Stimulated activated CD8-positive, alpha-beta memory T cell treated with anti-CD3 and anti-CD28 coated beads, Interleukin-4, amount 100 ng/mL, for 24 hours (primary cell): Measurements from ENCODE around the gene PLPPR2.
A peak's percentile ranks its signal among the peaks of the same experiment; 100 is the strongest.
"Not testable (repeated sequence)": the region's sequence is repeated elsewhere in the genome, so short reads cannot be mapped to it uniquely, and the experiment has no call there.

ENCODE experiments used
- DNase-seq: peaks from one replicate; pipeline ENCODE4 v3.0.0-alpha.2; 2020; ENCODE audit warnings: low read depth

The PLPPR2 gene, protein sequence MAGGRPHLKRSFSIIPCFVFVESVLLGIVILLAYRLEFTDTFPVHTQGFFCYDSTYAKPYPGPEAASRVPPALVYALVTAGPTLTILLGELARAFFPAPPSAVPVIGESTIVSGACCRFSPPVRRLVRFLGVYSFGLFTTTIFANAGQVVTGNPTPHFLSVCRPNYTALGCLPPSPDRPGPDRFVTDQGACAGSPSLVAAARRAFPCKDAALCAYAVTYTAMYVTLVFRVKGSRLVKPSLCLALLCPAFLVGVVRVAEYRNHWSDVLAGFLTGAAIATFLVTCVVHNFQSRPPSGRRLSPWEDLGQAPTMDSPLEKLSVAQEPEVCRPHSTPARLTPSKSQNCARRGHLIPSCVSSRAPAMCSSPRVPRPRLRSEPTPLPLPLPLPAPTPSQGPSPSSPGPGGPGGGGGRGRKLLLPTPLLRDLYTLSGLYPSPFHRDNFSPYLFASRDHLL

DNA sequence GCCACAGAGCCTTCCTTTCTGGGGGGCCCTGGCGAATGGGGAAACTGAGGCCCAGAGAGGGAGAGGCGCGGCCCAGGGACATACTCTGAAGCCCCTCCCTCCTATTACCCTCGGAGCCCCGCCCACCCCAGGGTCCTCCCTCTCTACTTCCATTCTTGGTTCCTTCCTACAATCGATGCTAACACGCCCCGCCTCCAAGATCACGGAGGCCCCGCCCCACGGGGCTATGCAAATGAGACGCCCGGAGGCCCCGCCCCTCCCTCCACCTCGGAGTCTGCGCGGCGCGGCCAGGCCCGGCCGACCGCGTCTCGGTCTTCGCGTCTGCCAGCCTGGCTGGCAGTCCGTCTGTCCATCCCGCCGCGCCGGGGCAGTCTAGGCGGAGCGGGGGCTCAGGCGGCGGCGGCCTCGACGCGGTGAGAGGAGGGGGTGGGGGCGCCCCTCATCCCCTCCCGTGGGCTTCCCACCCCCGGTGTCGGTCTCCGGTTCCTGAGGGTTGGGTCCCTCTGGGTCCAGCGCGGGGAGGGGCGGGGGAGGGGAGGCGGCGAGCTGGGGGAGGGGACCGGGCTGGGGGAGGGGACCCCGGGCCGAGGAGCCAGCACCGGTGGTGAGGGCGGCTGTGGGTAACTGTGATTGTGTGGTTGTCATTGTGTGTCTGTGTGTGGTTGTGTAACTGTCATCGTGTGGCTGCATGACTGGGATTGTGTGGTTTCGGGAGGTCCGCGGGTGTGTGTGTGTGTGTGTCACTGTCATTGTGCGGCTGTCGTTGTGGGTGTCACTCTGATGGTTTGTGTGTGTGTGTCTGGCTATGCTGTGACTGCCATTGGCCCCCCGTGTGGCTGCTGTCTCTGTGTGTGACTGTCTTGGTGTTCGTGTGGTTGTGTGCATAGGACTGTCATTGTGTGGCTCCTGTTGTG lies at the start of gene PLPPR2:
TSS of gene PLPPR2 (plus strand) at position 273 of the 914 bp plus-strand sequence. CDS start 2,242 bp downstream, outside the sequence.
- DNase-seq: peak; percentile 69

DNA sequence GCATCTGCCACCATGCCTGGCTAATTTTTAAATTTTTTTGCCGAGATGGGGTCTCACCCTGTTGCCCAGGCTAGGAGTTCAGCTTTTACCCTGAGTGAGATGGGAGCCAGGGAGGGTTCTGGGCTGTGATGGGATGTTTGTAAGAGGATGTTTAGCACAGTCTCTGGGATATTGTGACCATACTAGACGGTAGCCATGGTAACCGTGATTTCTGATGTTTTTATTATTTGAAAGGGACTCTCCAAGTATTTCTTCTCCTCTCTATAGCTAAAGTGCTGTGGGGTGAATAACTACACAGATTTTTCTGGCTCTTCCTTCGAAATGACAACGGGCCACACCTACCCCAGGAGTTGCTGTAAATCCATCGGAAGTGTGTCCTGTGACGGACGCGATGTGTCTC lies 48.9 kb upstream of the PLPPR2 start:
- DNase-seq: no peak

DNA sequence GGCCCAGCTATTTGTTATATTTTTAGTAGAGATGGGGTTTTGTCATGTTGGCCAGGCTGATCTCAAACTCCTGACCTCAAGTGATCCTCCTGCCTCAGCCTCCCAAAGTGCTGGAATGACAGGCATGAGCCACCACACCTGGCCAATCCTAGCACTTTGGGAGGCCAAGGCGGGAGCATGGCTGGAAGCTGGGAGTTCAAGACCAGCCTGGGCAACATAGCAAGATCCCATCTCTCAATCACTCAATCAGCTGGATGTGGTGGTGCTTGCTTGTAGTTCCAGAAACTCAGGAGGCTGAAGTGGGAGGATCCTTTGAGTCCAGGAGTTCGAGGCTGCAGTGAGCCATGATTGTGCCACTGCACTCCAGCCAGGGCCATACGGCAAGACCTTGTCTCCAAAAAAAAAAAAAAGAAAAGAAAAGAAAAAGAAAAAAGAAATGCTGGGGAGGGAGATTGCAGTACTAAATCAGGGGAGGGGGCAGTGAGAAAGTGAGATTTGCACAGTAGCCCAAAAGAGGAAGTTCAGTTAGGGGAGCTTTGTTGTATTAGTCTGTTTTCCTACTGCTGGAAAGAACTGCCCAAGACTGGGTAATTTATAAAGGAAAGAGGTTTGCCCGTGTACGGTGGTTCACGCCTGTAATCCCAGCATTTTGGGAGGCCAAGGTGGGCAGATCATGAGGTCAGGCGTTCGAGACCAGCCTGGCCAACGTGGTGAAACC lies 34.8 kb upstream of the PLPPR2 start:
- not testable (repeated sequence) for DNase-seq

DNA sequence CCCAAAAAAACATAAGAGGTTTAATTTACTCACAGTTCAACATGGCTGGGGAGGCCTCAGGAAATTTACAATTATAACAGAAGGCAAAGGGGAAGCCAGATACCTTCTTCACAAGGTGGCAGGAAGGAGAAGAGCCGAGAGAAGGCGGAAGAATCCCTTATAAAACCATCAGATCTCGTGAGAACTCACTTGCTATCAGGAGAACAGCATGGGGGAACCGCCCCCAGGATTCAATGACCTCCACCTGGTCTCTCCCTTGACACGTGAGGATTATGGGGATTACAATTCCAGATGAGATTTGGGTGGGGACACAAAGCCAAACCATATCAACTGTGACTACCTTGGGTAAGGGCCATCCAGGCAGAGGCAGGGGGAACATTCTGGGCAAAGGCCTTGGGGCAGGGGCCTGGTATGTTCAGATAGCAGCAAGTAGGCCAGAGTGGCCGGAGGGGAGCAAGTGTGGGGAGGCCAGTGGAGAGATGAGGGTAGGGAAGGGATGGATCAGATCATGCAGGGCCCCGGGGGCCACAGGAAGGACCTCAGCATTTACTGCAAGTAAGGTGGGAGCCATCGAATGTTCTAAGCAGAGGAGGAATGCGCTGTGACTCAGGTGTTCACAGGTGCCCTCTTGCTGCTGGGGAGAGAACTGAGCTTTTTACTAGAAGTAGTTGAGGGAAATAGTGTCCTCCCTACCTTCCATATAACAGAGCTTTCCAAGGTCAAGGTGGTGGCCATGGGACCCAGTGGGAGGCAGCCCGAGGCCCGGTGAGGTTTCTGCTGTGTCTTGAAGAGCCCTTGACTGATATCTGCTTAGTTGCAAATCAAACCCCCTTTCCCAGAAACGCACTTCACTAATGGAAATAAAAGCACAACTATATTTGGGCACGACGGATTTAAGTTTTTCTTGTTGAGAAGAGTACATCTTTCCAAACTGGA lies 33.8 kb upstream of the PLPPR2 start:
- DNase-seq: no peak

DNA sequence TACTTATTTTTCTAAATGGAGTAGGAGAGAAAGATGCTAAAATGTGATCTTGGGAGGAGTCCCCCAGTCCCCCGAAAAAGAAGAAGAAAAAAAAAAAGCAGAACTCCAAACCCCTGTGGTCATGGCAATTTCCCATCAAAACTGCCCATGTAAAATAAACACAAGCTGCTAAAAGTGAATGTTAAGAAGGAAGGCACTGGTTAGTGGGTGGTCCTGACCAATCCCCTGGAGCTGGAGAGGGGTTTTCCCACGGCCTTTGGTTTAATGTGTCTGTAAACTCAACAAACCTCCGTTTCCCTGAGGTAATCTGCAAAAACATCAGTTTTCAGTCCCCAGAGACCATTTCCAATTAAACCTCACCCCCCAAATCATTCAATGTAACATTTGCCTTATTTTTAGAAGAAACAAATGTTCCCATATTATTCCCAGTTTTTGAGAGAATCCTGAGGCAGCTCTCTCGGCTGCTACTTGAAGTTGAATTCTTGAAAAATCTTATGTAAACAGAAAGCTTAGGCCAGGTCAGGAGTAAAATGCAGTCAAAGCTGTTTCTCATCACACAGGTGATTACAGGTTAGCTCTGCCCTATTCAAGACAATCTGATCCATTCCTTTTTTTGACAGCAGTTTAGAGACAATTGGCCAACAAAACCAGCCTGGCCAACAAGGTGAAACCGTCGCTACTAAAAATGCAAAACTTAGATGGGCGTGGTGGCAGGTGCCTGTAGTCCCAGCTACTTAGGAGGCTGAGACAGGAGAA lies 32.8 kb upstream of the PLPPR2 start:
- DNase-seq: no peak

DNA sequence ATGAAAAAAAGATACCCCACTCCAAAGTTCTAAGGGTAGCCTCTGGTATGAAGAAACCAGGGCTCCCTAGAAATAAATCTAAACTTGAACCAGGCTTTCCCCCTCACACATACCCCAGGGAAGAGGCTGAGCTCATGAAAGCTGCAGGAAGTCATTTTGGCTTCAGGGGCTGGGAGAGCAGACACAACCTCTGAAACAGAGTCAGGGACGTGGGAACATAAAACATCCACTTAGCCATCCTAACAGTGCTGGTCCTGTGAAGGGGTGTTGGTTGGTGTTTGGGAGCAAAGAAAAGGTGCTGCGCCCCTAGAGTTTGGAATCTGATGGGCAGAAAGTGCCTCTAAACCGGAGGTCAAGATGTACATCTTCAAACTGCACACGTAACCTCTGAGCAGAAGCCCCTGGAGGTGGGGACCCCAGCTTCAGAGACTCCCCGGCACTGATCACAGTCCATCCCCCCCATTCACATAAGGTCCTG lies 31.6 kb upstream of the PLPPR2 start:
- no peak for DNase-seq

DNA sequence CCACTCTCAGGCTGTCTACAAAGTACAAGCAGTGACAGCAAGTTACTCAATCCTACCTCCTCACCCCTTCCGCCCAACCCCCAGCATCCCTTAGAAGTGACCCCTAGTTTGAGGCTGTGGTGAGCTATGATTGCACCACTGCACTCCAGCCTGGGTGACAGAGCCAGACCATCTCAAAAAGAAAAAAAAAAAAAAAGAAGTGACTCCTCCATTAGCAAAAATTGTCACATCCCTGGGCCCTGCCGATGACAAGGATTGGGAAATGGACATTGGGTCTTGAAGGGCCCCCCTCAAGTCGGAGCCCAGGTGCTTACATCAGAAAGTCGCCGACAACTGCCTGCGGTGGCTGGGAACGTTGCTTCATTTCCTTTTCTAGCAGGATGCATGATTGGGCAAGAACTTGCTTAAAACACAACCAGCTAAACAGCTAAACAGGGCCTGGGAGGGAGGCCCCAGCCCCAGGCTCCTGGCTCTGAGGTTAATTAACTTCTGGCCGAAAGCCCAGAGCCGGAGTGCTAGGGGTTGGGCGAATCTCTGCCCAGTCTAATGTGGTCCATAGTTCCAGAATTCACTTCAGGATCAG lies 31.1 kb upstream of the PLPPR2 start:
- DNase-seq: peak; percentile 15

DNA sequence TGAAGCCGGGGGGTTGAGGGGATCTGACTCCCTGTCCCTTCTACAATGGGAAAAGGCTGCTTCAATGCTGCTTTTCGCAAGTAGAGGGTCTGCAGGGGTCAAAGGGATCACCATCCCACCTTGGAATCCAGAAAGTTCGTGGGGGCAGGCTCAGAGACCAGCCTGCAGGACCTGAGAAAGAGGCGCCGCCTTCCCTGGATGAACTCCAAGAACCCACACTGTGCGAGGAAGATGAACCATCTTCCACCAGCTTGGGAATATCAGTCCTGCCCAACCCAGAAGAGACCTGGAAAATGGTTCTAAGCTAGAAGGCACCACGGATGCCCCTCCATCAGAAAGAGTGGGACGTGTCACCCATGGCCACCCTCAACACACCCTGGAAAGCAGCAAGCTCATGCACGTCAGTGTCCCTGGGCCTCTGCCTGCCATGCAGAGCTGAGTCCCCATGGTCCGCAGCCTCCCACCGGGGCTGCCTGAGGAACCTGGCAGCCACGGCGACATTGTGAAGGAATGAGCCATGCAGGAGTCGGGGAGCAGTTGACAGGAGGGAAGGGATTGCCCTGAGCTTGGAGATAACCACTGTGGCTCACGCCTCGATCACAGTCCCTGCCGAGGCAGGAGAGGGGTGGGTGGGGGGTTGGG lies 30.4 kb upstream of the PLPPR2 start:
- no peak for DNase-seq

DNA sequence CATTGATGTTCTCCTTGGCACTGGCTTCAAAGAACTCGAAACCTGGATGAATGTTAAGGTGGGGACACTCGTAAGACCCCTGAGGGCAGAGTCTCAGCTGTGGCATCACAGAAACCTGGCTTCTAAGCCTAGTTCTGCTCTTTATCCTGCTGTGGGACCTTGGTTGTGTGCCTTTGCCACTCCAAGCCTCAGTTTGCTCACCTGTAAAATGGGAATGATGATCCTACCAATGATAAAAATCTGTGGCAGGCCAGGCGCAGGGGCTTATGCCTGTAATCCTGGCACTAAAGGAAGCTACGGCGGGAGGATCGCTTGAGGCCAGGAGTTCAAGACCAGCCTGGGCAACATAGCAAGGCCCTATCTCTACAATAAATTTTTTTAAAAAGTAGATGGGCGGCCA lies 29.7 kb upstream of the PLPPR2 start:
- no peak for DNase-seq

DNA sequence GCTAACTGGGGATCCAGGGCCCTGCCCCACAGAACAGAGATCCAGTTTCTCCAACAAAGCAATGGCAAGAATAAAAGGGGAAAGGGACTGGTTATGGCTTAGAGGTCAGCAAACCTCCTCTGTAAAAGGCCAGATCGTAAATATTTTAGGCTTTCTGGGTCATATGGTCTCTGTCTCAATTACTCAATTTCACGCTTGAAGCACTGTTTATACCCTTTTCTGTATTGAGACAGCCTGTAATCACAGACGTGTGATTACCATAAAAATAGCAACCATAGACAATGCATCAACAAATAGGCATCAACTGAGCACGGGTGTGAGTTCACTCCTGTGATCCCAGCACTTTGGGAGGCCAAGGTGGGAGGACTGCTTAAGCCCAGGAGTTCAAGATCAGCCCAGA lies 25.1 kb upstream of the PLPPR2 start:
- DNase-seq: no peak

DNA sequence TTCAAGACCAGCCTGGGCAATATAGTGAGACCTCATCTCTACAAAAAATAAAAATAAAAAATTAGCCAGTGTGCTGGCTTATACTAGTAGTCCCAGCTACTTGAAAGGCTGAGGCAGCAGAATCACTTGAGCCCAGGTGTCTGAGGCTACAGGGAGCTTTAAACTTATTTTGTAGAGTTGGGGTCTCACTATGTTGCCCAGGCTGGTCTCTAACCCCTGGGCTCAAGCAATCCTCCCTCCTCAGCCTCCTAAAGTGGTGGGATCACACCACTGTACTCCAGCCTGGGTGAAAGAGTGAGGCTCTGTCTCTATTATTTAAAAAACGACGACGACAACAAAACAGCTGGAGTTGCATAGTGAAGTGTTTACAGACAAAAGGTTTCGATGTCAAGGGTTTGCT lies 23.7 kb upstream of the PLPPR2 start:
- DNase-seq: no peak

DNA sequence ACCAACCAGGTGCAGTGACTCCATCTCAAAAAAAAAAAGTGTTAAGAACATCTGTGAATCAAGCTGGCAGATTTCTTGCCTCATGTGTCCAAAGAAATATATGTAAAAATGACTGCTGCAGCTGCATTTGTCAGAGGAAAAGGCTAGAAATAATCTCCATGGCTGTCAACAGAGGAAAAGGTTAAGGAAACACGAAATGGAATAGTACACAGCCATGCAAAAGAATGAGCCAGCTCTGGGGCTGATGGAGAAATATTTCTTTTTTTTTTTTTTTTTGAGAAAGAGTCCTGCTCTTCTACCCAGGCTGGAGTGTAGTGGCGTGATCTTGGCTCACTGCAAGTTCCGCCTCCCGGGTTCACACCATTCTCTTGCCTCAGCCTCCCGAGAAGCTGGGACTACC lies 22.4 kb upstream of the PLPPR2 start:
- no peak for DNase-seq

DNA sequence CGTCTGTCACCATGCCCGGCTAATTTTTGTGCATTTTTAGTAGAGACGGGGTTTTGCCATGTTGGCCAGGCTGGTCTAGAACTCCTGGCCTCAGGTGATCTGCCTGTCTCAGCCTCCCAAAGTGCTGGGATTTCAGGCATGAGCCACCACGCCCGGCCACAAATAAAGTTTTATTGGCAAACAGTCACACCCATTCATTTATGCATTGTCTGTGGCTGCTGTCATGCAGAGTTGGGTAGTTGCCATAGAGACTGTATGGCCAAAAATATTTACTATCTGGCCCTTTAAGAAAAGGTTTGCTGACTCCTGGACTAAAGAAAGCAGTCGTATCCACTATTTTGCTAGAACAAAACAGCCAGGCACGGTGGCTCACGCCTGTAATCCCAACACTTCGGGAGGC lies 21.4 kb upstream of the PLPPR2 start:
- DNase-seq: not testable (repeated sequence)

DNA sequence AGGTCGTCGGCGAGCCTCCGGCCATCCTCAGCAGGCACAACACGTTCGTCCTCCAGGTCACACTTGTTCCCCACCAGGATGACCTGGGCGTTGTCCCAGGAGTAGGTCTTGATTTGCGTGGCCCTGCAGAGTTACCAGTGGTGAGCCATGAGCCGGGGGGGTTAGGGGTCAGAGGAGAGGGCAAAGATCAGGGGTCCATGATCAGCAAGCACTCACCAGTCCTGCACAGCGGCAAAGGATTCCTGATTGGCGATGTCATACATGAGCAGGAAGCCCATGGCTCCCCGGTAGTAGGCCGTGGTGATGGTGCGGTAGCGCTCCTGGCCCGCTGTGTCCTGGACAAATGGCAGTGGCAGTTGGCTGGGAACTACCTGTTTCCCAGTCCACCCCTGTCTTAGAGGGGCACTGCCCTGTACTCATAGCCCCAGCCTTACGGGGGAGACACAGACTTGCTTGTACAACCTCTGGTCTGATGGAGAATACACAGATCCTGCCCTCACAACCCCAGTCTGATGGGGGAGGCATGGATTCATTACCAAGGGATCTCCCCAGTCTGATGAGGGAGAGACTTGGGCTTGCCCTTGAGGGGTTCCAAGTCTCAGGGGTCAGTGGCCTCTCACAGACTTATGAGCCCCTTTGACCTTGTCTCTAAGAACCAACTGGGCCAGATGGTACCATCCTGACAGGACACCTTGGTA lies 19.6 kb upstream of the PLPPR2 start:
- no peak for DNase-seq

DNA sequence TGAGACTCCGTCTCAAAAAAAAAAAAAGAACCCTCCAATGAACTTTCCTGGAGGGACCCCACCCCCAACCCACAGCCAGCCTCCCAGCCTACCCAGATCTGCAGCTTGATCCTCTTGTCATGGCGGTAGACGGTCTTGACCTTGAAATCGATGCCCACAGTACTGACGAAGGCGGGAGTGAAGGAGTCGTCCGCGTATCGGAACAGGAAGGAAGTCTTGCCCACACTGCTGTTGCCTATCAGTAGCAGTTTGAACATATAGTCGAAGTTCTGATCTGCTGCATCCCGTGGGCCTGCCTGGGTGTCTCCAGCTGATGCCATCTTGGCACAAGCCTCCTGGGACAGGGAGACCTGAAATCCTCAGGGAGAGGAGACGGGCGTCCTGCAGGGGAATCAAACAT lies 18.2 kb upstream of the PLPPR2 start:
- no peak for DNase-seq

DNA sequence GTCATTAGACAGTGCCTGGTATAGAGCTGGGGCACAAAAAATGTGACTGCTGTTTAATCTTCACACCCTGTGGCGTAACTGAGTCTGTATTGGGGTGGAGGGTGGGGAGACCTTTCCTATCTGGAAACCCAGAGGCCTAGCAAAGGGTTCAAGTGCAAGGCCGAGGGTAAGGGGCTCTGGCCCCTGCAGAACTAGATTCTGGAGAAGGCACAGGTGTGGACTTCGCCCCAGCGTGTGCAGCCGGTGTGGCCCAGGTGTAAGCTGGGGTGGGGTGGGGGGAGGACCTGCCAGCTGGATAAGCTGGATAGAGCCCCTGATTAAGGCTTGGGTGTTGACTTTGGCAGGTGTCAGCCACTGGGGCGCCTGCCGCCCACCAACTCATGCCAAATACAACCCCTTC lies 17.1 kb upstream of the PLPPR2 start:
- no peak for DNase-seq

DNA sequence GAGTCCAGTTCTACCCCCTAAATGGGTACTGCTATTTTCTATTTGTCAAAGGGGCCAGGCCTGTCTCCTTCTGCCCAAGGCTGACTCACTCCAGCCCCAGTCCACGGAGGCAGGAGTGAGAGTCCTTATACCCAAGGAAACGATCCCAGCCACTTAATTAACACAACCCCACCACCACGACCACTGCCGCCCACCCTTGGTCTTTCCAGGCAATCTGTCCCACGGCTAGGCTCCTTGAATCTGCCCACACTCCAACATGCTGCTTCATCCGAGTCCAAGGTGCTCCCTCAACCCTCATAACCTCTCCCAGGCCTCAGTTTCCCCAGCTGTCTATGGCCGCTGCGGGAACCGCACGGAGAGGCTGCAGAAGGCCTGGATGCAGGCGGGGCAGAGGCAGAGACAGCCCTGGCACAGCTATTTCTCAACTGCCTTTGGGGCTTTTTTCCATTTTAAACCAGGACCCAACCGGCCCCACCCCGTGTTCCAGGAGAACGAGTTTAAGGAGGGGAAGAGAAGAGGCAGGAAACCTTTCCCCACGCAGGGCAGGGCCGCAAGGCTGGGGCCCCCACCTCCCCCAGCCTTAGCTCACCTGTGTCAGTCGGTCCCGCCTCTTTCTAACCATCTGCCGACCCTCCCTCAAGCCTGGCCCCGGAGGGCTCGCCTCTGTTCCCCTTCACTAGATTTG lies 16.5 kb upstream of the PLPPR2 start:
- DNase-seq: no peak
